ENCODE results near the gene KCTD12.

Gene KCTD12

DNA sequence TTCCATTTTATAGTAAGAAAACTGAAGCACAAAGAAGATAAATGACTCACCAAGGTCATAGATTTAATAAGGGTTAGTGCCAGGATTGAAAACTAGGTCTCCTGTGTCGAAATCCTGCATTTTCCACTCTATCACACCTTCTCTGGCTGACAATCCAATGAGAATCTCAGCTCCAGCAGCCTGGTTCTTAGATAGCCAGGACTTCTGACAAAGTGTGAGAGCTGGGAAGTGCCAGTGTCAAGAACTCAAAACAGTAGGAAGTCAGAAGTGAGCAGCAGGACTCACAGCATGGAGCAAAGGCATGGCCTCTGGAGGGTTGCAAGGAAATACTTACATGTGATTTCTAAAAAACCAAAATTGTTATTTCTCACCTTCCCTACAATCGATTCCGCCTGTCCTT, 24.3 kb downstream of the KCTD12 start:
- H3K27me3 ChIP-seq (ENCODE audit: low read depth), result peaks cover 5% of the 10 kb centered on the region; the same call in 1 of the 2 replicates
- H3K4me1 ChIP-seq, result no peaks in the 10 kb centered on the region
- no peak for DNase-seq (ENCODE audit: low spot score in 2 of 2)
- no peaks in the 10 kb centered on the region for H3K9me3 ChIP-seq
- no peak overlapping the region for H3K4me3 ChIP-seq
- no peaks in the 10 kb centered on the region for H3K36me3 ChIP-seq (replicated peaks)
- in situ Hi-C loops (cut with MboI; ENCODE audit: low sequenced_read_pairs), result no loop called here

DNA sequence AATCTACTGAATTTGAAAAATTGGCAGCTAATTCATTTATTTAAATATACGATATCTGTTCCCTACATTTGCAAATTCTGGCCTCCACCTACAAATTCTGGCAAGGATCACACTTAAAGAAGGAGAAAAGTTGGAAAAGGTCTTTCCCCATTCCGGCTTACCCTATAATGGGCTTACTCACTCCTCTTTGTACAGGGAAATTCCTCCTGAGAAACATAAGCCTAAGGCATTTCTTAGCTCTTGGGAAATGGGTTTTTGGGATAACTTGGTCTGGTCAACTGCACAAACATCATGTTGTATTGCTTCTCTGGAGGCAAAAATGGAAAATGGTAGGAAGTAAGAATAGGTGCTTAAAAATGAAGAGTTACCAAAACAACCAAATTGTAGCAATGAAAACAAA, 25.5 kb downstream of the KCTD12 start:
- Histone ChIP-seq H3K4me3 (no peak overlapping the region), H3K36me3 (replicated peaks) (no peaks in the 10 kb centered on the region), H3K9me3 (no peaks in the 10 kb centered on the region), H3K4me1 (no peaks in the 10 kb centered on the region), H3K27me3 (ENCODE audit: low read depth) (peaks cover 5% of the 10 kb centered on the region; the same call in 1 of the 2 replicates)
- in situ Hi-C loops (cut with MboI; ENCODE audit: low sequenced_read_pairs), result no loop called here
- DNase-seq (ENCODE audit: low spot score in 2 of 2), result no peak

DNA sequence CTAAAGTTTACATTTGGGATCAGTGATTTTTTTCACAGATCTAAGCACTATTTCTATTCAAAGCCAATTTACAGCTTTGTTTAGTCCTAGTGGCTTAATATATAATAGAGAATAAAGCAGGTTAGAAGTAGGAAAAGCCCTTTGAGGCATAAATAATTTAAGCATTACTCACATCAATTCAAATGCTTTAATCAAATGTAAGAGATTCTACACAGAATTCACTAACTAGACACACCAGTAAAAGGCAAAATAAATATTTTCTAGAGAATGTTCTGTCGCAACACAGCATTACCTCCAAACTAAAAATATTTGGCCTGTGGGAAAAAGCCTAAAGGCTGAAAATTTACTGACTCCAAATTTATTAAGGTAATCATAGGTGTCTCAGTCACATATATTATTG, 31.3 kb downstream of the KCTD12 start:
- H3K36me3 ChIP-seq (replicated peaks), result no peaks in the 10 kb centered on the region
- no peak for DNase-seq (ENCODE audit: low spot score in 2 of 2)
- H3K27me3 ChIP-seq (ENCODE audit: low read depth), result no peaks in the 10 kb centered on the region
- in situ Hi-C loops (cut with MboI; ENCODE audit: low sequenced_read_pairs), result no loop called here
- peaks cover 6% of the 10 kb centered on the region for H3K4me1 ChIP-seq
- no peak overlapping the region for H3K4me3 ChIP-seq
- H3K9me3 ChIP-seq, result no peaks in the 10 kb centered on the region

DNA sequence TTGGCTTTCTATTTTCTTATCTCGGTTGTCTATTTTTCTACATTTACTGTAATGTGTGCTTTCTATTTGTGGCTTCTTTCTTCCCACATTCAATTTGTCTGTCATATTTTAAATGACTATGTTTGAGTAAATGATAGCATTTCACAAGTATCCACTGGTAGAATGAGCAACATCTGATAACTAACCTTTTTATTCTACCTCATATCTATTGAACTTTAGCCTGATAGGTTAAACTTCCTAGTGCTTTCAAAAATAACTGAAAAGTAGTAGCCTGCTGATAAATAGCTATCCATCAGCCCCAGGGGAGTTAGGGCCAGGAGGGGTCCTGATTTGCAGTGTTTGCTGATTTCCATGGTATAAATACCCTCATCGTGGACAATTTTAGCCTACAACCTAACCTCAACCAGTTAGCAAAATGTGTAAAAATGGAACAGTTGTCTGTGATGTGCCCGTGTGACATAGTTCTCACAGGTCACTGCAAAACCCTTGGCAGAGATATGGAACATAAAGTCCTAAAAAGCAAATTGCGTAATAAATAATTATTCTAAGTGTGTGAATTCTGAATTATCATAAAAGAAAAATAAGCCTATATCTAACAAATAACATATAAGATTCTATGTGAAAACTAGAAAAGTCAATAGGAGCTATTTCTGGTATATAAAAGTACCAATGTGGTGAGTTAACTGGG, 32.1 kb downstream of the KCTD12 start:
- Histone ChIP-seq H3K4me1 (peaks cover 6% of the 10 kb centered on the region), H3K27me3 (ENCODE audit: low read depth) (no peaks in the 10 kb centered on the region), H3K9me3 (no peaks in the 10 kb centered on the region), H3K4me3 (no peak overlapping the region), H3K36me3 (replicated peaks) (no peaks in the 10 kb centered on the region)
- DNase-seq (ENCODE audit: low spot score in 2 of 2), result no peak
- in situ Hi-C loops (cut with MboI; ENCODE audit: low sequenced_read_pairs), result no loop called here

DNA sequence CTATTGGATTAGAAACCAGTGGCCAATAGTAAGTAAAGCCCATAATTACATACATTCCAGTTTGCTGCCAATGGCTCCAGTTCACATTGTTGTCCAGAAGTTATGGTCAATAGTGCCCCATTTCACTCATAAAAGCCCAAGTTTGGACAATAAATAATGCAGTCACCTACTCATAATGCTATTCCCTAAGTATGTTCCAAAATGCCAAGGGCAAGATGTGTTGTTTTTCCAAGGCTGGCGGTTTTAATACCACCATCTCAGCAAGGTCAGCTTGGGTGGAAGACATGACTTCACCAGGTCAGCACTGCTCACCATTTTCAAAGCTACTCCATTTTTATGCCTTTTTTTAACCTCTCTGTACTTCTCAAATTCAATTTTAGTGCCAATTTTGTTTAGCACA, 32.7 kb downstream of the KCTD12 start:
- no peak for DNase-seq (ENCODE audit: low spot score in 2 of 2)
- Histone ChIP-seq H3K27me3 (ENCODE audit: low read depth) (no peaks in the 10 kb centered on the region), H3K4me3 (no peak overlapping the region), H3K36me3 (replicated peaks) (no peaks in the 10 kb centered on the region), H3K4me1 (peaks cover 6% of the 10 kb centered on the region), H3K9me3 (no peaks in the 10 kb centered on the region)
- in situ Hi-C loops (cut with MboI; ENCODE audit: low sequenced_read_pairs), result no loop called here

DNA sequence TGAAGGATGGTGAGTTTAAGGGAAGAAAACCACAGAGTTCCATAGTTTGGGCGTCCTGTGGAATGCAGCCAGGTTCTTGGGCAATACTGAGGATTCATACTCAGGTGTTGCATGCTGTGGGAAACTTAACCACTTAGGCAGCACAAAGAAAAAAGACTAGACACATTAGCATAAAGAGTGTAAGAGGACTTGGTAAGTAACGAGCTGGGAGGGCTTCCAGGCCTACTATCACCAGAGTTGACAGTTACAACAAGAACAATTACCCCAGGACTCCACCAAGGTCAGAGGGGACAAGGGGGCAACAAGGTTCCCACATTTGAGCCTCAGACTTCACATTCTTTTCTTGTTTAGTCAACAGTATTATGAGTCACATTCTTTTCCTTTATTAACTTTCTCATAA, 33.2 kb downstream of the KCTD12 start:
- H3K4me3 ChIP-seq, result no peak overlapping the region
- no peak for DNase-seq (ENCODE audit: low spot score in 2 of 2)
- in situ Hi-C loops (cut with MboI; ENCODE audit: low sequenced_read_pairs), result no loop called here
- H3K9me3 ChIP-seq, result no peaks in the 10 kb centered on the region
- no peaks in the 10 kb centered on the region for H3K36me3 ChIP-seq (replicated peaks)
- peaks cover 6% of the 10 kb centered on the region for H3K4me1 ChIP-seq
- H3K27me3 ChIP-seq (ENCODE audit: low read depth), result no peaks in the 10 kb centered on the region

DNA sequence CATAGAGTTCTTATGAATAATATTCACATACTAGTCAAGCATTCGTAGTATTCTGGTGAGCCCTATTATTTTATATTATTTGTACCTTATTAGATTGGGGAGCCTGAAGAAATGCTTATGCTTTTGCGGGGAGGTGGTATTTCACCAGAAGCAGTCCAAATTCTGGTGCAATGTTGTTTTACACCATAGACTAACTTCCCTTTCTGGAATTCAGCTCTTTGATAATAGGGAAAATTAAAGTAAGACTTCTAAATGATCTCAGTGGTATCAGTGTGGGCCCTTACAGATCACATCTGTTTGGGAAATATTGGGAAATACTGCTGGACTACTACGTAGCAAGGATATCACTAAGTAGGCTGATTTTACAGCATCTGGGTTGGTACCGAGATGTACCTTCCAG, 34.2 kb downstream of the KCTD12 start:
- H3K36me3 ChIP-seq (replicated peaks), result no peaks in the 10 kb centered on the region
- in situ Hi-C loops (cut with MboI; ENCODE audit: low sequenced_read_pairs), result no loop called here
- H3K9me3 ChIP-seq, result no peaks in the 10 kb centered on the region
- no peaks in the 10 kb centered on the region for H3K27me3 ChIP-seq (ENCODE audit: low read depth)
- no peak overlapping the region for H3K4me3 ChIP-seq
- DNase-seq (ENCODE audit: low spot score in 2 of 2), result no peak
- peaks cover 6% of the 10 kb centered on the region for H3K4me1 ChIP-seq

DNA sequence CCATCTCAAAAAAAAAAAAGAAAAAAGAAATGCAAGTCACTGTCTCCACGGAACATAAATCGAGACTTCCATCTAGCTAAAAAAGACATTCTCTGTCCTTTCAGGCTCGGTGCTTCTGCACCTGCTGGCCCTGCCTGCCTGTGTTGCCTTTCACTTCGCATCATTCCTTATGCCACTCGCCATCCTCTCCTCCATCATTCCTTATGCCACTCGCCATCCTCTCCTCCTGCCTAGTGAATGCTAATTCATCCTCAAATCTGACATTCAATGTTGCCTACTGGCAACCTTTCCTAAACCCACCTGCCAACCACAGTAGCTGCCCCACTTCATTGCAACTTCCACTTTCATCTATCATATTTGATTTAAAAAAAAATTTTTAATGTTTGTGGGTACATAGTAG, 36.7 kb downstream of the KCTD12 start:
- Histone ChIP-seq H3K27me3 (ENCODE audit: low read depth) (no peaks in the 10 kb centered on the region), H3K4me3 (no peak overlapping the region), H3K9me3 (no peaks in the 10 kb centered on the region), H3K4me1 (peaks cover 4% of the 10 kb centered on the region), H3K36me3 (replicated peaks) (no peaks in the 10 kb centered on the region)
- in situ Hi-C loops (cut with MboI; ENCODE audit: low sequenced_read_pairs), result no loop called here
- DNase-seq (ENCODE audit: low spot score in 2 of 2), result no peak

DNA sequence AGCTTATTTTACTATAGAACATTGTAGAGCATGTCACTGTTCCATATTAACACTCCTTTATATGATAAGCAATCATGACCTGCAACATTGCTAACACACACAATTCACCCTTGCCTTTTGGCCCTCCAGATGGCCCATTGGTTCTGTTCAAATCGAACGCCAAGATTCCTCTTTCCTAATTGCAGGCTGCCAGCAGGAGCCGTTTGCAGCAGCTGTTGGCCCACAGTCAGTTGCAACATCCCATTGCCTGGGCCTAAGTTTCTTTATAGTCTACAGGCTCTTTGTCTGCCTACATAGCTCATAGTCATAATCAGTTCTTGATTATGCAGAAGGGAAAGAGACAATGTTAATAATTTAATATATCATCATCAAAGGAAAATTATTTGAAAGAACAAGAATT, 37.6 kb downstream of the KCTD12 start:
- in situ Hi-C loops (cut with MboI; ENCODE audit: low sequenced_read_pairs), result no loop called here
- H3K36me3 ChIP-seq (replicated peaks), result no peaks in the 10 kb centered on the region
- no peak for DNase-seq (ENCODE audit: low spot score in 2 of 2)
- H3K27me3 ChIP-seq (ENCODE audit: low read depth), result no peaks in the 10 kb centered on the region
- H3K4me1 ChIP-seq, result peaks cover 4% of the 10 kb centered on the region
- H3K4me3 ChIP-seq, result no peak overlapping the region
- H3K9me3 ChIP-seq, result no peaks in the 10 kb centered on the region

DNA sequence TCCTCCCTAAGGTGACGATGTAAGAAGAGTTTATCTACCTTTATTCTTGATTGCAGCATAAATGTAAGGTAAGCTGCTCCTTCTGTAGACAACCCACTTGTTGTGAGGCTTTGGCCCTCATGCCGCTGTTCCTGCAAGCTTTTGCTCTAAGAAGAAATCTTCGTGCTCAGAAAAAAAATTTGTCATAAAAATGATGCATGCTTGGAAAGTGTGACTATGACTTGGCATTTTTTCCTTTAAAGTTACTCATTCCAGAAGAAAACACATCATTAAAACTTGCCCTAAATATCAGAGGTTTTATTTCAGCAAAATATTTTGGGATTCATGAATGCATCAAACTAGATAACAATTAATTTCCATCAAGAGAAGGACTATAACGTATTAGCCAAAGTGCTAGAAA, 39.8 kb downstream of the KCTD12 start:
- Histone ChIP-seq H3K9me3 (no peaks in the 10 kb centered on the region), H3K4me1 (no peaks in the 10 kb centered on the region), H3K27me3 (ENCODE audit: low read depth) (no peaks in the 10 kb centered on the region), H3K4me3 (no peak overlapping the region), H3K36me3 (replicated peaks) (no peaks in the 10 kb centered on the region)
- no peak for DNase-seq (ENCODE audit: low spot score in 2 of 2)
- in situ Hi-C loops (cut with MboI; ENCODE audit: low sequenced_read_pairs), result no loop called here

DNA sequence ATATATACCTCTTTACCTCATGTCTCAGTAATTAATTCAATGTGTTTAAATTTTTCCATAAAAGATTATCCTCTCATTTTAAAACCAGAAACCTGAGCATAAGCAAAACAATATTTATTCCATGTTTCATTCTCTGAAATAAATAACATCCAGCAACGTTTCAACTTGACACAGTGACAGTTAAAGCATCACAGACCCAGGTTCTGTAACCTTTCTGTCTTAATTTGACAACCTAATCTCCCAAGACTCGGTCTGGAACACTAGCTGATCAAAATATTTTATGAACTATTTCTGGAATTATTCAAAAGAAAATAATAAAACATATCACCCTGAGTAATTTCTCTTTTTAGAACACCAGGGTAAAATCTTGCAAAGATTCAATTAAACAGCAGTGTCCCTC, 40.3 kb downstream of the KCTD12 start:
- Histone ChIP-seq H3K9me3 (no peaks in the 10 kb centered on the region), H3K36me3 (replicated peaks) (no peaks in the 10 kb centered on the region), H3K4me1 (no peaks in the 10 kb centered on the region), H3K4me3 (no peak overlapping the region), H3K27me3 (ENCODE audit: low read depth) (no peaks in the 10 kb centered on the region)
- no peak for DNase-seq (ENCODE audit: low spot score in 2 of 2)
- in situ Hi-C loops (cut with MboI; ENCODE audit: low sequenced_read_pairs), result no loop called here

DNA sequence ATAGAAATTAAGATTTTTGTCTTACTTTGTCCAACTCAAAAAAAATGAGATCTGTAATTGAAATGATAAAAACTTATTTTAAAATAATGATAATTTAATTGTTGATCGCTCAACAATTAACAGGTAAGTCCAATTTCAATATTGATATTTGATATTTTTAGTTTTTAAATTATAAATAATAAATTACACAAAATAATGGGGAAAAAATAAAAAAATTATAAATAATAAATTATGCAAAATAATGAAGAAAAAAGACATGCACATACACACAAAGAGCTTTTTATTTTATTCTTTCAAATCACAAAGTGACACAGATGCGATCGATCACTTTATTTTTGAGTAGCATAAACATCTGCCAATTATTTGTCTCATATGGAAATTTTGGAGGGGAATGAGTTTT, 40.8 kb downstream of the KCTD12 start:
- H3K4me3 ChIP-seq, result no peak overlapping the region
- in situ Hi-C loops (cut with MboI; ENCODE audit: low sequenced_read_pairs), result no loop called here
- no peaks in the 10 kb centered on the region for H3K9me3 ChIP-seq
- no peak for DNase-seq (ENCODE audit: low spot score in 2 of 2)
- no peaks in the 10 kb centered on the region for H3K27me3 ChIP-seq (ENCODE audit: low read depth)
- H3K36me3 ChIP-seq (replicated peaks), result no peaks in the 10 kb centered on the region
- H3K4me1 ChIP-seq, result no peaks in the 10 kb centered on the region

DNA sequence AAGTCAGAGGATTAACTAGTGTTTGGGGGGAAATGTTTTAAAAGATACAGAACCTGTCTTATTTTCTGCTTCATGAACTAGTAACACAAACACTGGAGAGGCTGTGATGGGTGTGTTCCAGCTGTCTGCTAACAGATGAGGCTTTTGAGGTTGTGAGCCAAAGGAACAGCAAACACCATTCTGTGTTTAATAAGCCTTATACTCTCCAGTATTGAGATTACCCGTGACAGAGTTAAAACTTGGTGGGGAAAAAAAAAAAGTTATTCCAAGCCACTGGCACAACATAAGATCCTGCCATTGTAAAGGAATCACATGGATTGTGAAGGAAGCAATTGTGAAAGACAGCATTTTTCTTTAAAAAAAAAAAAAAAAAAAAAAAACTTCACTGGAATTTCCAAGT, 48.4 kb downstream of the KCTD12 start:
- DNase-seq (ENCODE audit: low spot score in 2 of 2), result no peak
- no peaks in the 10 kb centered on the region for H3K36me3 ChIP-seq (replicated peaks)
- no peaks in the 10 kb centered on the region for H3K9me3 ChIP-seq
- in situ Hi-C loops (cut with MboI; ENCODE audit: low sequenced_read_pairs), result no loop called here
- H3K4me3 ChIP-seq, result no peak overlapping the region
- H3K4me1 ChIP-seq, result no peaks in the 10 kb centered on the region
- H3K27me3 ChIP-seq (ENCODE audit: low read depth), result no peaks in the 10 kb centered on the region

DNA sequence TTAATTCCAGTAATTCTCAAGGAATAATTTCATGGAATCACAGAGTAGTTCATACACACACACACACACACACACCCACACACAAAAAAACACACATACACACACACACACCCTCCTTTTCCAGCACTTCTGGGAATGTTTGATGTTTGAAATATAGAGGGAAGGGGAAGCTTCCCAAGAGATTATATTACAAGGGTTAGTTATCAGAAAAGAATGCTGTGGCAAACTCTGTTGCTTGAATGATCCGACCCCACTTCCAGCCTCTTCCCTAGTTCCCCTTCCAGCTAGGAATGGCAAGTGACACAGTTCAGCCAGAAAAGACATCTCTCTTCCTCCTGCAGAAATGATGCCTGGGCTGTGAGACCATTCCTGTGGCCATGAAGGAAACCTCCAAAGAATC, 49.9 kb downstream of the KCTD12 start:
- no peaks in the 10 kb centered on the region for H3K9me3 ChIP-seq
- no peaks in the 10 kb centered on the region for H3K36me3 ChIP-seq (replicated peaks)
- no peak for DNase-seq (ENCODE audit: low spot score in 2 of 2)
- H3K4me3 ChIP-seq, result no peak overlapping the region
- no peaks in the 10 kb centered on the region for H3K4me1 ChIP-seq
- in situ Hi-C loops (cut with MboI; ENCODE audit: low sequenced_read_pairs), result no loop called here
- H3K27me3 ChIP-seq (ENCODE audit: low read depth), result no peaks in the 10 kb centered on the region

DNA sequence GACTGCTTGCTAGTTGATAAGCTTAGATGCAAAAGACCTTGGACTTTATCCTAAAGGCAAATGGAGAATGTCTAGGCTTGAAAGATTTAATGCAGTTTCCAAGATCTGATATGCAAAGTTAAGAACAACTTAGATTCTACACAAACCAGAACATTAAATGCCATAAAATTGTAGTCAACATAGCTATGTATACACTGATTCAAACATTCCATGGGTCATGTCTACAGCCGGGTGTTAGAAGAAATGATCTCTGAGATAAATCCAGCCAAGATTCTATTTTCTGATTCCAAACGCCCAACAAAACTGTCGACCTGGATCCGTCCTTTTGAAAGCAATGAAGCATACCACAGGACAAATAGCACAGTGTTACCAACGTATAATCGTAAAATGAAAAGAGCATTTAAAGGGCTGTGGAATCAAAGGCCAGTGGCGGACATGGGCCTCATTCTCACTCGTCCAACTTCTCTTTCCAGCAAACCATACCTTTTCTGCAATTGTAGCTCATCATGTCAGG, 52.7 kb downstream of the KCTD12 start:
- H3K4me3 ChIP-seq, result no peak overlapping the region
- H3K36me3 ChIP-seq (replicated peaks), result no peaks in the 10 kb centered on the region
- in situ Hi-C loops (cut with MboI; ENCODE audit: low sequenced_read_pairs), result no loop called here
- H3K27me3 ChIP-seq (ENCODE audit: low read depth), result no peaks in the 10 kb centered on the region
- DNase-seq (ENCODE audit: low spot score in 2 of 2), result no peak
- H3K9me3 ChIP-seq, result no peaks in the 10 kb centered on the region
- no peaks in the 10 kb centered on the region for H3K4me1 ChIP-seq
